HCT116 (cell line): ENCODE data around the gene TRIL. TPM values are rescaled to one million over a fixed set of nuclear protein-coding genes. Genes with fewer than 3 reads are reported as not detected.

Experiments used
- ATAC-seq: fragments of 200-7000 bp; cut with Tn5 transposase; 2 replicates; pipeline ENCODE4 v1.9.1; 2020; ENCODE audit warnings: mild to moderate bottlenecking, moderate library complexity
- BruUV-seq: library from RNA; stranded (reverse); fragments of 400-500 nt; replicated peaks from 2 replicates; lab custom pipeline; 2021; lab: Mats Ljungman, UMichigan
- CTCF ChIA-PET: fragments of 300-600 bp; sonication (Branson Sonifier 250); formaldehyde crosslinking; loops from one replicate; lab custom pipeline; 2021; ENCODE audit warnings: antibody characterized with exemption; lab: Charles Lee
- POLR2A ChIA-PET: fragments of 300-600, 350-600 bp; sonication (Branson Sonifier 250); formaldehyde crosslinking; loops from one replicate; lab custom pipeline; 2021; ENCODE audit warnings: antibody characterized with exemption; lab: Charles Lee
- RAD21 ChIA-PET, 2 experiments: fragments of 300-600 bp; sonication (Branson Sonifier 250); formaldehyde crosslinking; loops; one replicate each; lab custom pipeline; 2023; ENCODE audit warnings: low total read pairs in 2 of 2; ENCODE audit not compliant: uncharacterized antibody in 2 of 2, unreplicated experiment in 2 of 2, low non-redundant PET in 1 of 2; lab: Charles Lee
- DNase-seq: peaks from one replicate; pipeline ENCODE4 v3.0.0-alpha.2; 2010; ENCODE audit warnings: low read depth, low spot score
- H2AFZ ChIP-seq: fragments of 200-600 bp; shearing (Covaris generic), sonication (generic); 2 replicates; pipeline ENCODE4 v1.6.1; 2017; ENCODE audit warnings: low read depth, mixed run types, mixed read lengths, antibody characterized with exemption, low read length; ENCODE audit not compliant: poor library complexity, severe bottlenecking
- H3K27ac ChIP-seq: 2 replicates; pipeline ENCODE4 v1.5.1; 2012; ENCODE audit warnings: low read depth, low read length
- H3K27me3 ChIP-seq: fragments of 200-600 bp; sonication (generic); 2 replicates; pipeline ENCODE4 v1.6.1; 2016; ENCODE audit warnings: mixed run types, low read length, mixed read lengths; ENCODE audit not compliant: insufficient read depth
- H3K36me3 ChIP-seq, 2 experiments: fragments of 200-500 bp in 1 of 2; fragments of 200-600 bp in 1 of 2; sonication (Bioruptor generic) in 1 of 2; sonication (generic) in 1 of 2; 2 replicates each; pipeline versions ENCODE4 v1.5.1 to v1.6.1; 2014 to 2016; ENCODE audit warnings: low read length in 2 of 2, inconsistent platforms in 1 of 2, mixed read lengths in 1 of 2, mixed run types in 1 of 2; ENCODE audit not compliant: insufficient read depth in 2 of 2, control insufficient read depth in 1 of 2
- H3K4me1 ChIP-seq, 2 experiments: fragments of 200-600 bp in 1 of 2; sonication (generic) in 1 of 2; 2 replicates each; pipeline versions ENCODE4 v1.5.1 to v1.6.1; 2012 to 2017; ENCODE audit warnings: low read length in 2 of 2, inconsistent platforms in 1 of 2, mild to moderate bottlenecking in 1 of 2, mixed read lengths in 1 of 2, mixed run types in 1 of 2, moderate library complexity in 1 of 2; ENCODE audit not compliant: insufficient read depth in 2 of 2, control insufficient read depth in 1 of 2
- H3K4me2 ChIP-seq: fragments of 200-600 bp; sonication (generic); 2 replicates; pipeline ENCODE4 v1.6.1; 2017; ENCODE audit warnings: mixed run types, low read length, mixed read lengths
- H3K4me3 ChIP-seq, 2 experiments: fragments of 200-600 bp in 1 of 2; sonication (generic) in 1 of 2; replicated peaks in 1 of 2; 2 replicates each; pipeline ENCODE4 v1.5.1; 2011 to 2016; ENCODE audit warnings: low read length in 2 of 2, control low read depth in 1 of 2, low read depth in 1 of 2, mild to moderate bottlenecking in 1 of 2, mixed read lengths in 1 of 2, mixed run types in 1 of 2
- H3K79me2 ChIP-seq: fragments of 200-600 bp; sonication (generic); 2 replicates; pipeline ENCODE4 v1.6.1; 2017; ENCODE audit warnings: mild to moderate bottlenecking, mixed run types, low read length, moderate library complexity, mixed read lengths; ENCODE audit not compliant: insufficient read depth
- H3K9ac ChIP-seq: fragments of 200-600 bp; sonication (generic); 2 replicates; pipeline ENCODE4 v1.6.1; 2016; ENCODE audit warnings: low read length, mixed read lengths
- H3K9me2 ChIP-seq: fragments of 200-600 bp; sonication (generic), shearing (Covaris generic); 2 replicates; pipeline ENCODE4 v1.6.1; 2017; ENCODE audit warnings: mixed run types, mild to moderate bottlenecking, moderate library complexity; ENCODE audit not compliant: insufficient read depth
- H3K9me3 ChIP-seq, 2 experiments: fragments of 200-500 bp in 1 of 2; fragments of 200-600 bp in 1 of 2; sonication (Bioruptor generic) in 1 of 2; sonication (generic) in 1 of 2; 2 replicates each; pipeline ENCODE4 v1.6.1; 2014 to 2017; ENCODE audit warnings: low read length in 2 of 2, mixed read lengths in 2 of 2, inconsistent platforms in 1 of 2, low read depth in 1 of 2, mild to moderate bottlenecking in 1 of 2, mixed run types in 1 of 2, moderate library complexity in 1 of 2; ENCODE audit not compliant: control insufficient read depth in 1 of 2, insufficient read depth in 1 of 2
- H4K20me1 ChIP-seq: fragments of 200-600 bp; sonication (generic), shearing (Covaris generic); 2 replicates; pipeline ENCODE4 v1.6.1; 2017; ENCODE audit warnings: mixed run types, mild to moderate bottlenecking, moderate library complexity; ENCODE audit not compliant: insufficient read depth
- ATF3 ChIP-seq: IDR thresholded peaks from 2 replicates; pipeline ENCODE4 v1.6.1; 2012
- CBX3 ChIP-seq: IDR thresholded peaks from 2 replicates; pipeline ENCODE4 v1.6.1; 2012; ENCODE audit warnings: low read depth
- CEBPB ChIP-seq: IDR thresholded peaks from 2 replicates; pipeline ENCODE4 v1.6.1; 2012; ENCODE audit warnings: low read depth
- CTCF ChIP-seq, 3 experiments: fragments of 200-600 bp in 1 of 3; sonication (generic) in 1 of 3; IDR thresholded peaks in 2 of 3; conservative IDR thresholded peaks in 1 of 3; 2 replicates each; pipeline ENCODE4 v1.5.1; 2012 to 2017; ENCODE audit warnings: low read depth in 2 of 3, low read length in 2 of 3, antibody characterized with exemption in 1 of 3, borderline replicate concordance in 1 of 3, control low read depth in 1 of 3, mild to moderate bottlenecking in 1 of 3, mixed read lengths in 1 of 3, mixed run types in 1 of 3, moderate library complexity in 1 of 3; ENCODE audit not compliant: insufficient read depth in 1 of 3
- EGR1 ChIP-seq: IDR thresholded peaks from 2 replicates; pipeline ENCODE4 v1.6.1; 2012; ENCODE audit warnings: low read depth
- ELF1 ChIP-seq: IDR thresholded peaks from 2 replicates; pipeline ENCODE4 v1.6.1; 2012; ENCODE audit warnings: low read depth, borderline replicate concordance
- EZH2phosphoT487 ChIP-seq: fragments of 200-600 bp; IDR thresholded peaks from 2 replicates; pipeline ENCODE4 v1.6.1; 2018; ENCODE audit warnings: antibody characterized with exemption, borderline replicate concordance
- FOSL1 ChIP-seq: IDR thresholded peaks from 2 replicates; pipeline ENCODE4 v1.6.1; 2012; ENCODE audit warnings: low read depth
- JUND ChIP-seq: IDR thresholded peaks from 2 replicates; pipeline ENCODE4 v1.6.1; 2012
- MAX ChIP-seq: IDR thresholded peaks from 2 replicates; pipeline ENCODE4 v1.6.1; 2012
- POLR2A ChIP-seq: IDR thresholded peaks from 2 replicates; pipeline ENCODE4 v1.7.0; 2011; ENCODE audit warnings: borderline replicate concordance; ENCODE audit not compliant: insufficient read depth, insufficient read length; ENCODE audit errors: extremely low read depth
- RAD21 ChIP-seq: IDR thresholded peaks from 2 replicates; pipeline ENCODE4 v1.6.1; 2012; ENCODE audit warnings: low read depth, mild to moderate bottlenecking
- REST ChIP-seq: IDR thresholded peaks from 2 replicates; pipeline ENCODE4 v1.6.1; 2012; ENCODE audit warnings: low read depth
- SIN3A ChIP-seq: IDR thresholded peaks from 2 replicates; pipeline ENCODE4 v1.6.1; 2012; ENCODE audit warnings: low read depth
- YY1 ChIP-seq: IDR thresholded peaks from 2 replicates; pipeline ENCODE4 v1.6.1; 2011; ENCODE audit warnings: low read length, low read depth, moderate library complexity, mild to moderate bottlenecking; ENCODE audit not compliant: insufficient replicate concordance; ENCODE audit errors: extremely low read depth
- ZBTB33 ChIP-seq: IDR thresholded peaks from 2 replicates; pipeline ENCODE4 v1.6.1; 2011; ENCODE audit warnings: mild to moderate bottlenecking, low read length, moderate library complexity; ENCODE audit not compliant: insufficient replicate concordance; ENCODE audit errors: extremely low read depth
- ZFX ChIP-seq: fragments of 450-650 bp; IDR thresholded peaks from 2 replicates; pipeline ENCODE4 v1.6.1; 2017
- ZNF274 ChIP-seq: fragments of 200-500 bp; sonication (Bioruptor generic); IDR thresholded peaks from 2 replicates; pipeline ENCODE4 v1.6.1; 2014; ENCODE audit warnings: mild to moderate bottlenecking, low read depth, low read length, inconsistent platforms
- intact Hi-C: fragments of 100-400 bp; cut with micrococcal nuclease; formaldehyde crosslinking; loops from 2 replicates; pipeline ENCODE4 v1.10.0; 2022
- total RNA-seq: library from RNA; stranded (reverse); gene quantifications from one replicate; pipeline ENCODE4 v1.2.1, GENCODE V29; 2021; ENCODE audit not compliant: unreplicated experiment

TRIL gene
- total RNA-seq, 1 experiment from 2014 or later, result not detected

GRCh38 chr7:28904578-28905048 is 53.5 kb downstream of the TRIL start:
- no peaks in the 10 kb centered on the region for H4K20me1 ChIP-seq
- no peaks in the 10 kb centered on the region for H3K36me3 ChIP-seq
- no peak overlapping the region for H3K27ac ChIP-seq
- DNase-seq (no peak), ATAC-seq (no peak)
- no peak overlapping the region for H3K4me3 ChIP-seq
- H2AFZ ChIP-seq, result no peak overlapping the region
- no peak overlapping the region for H3K9ac ChIP-seq
- CTCF ChIA-PET, result no interaction called here
- BruUV-seq, result no TSS peak
- H3K79me2 ChIP-seq, result no peaks in the 10 kb centered on the region
- POLR2A ChIA-PET, result no interaction called here
- H3K4me2 ChIP-seq, result no peak overlapping the region
- TF ChIP-seq MAX (no peak), CEBPB (no peak), ZFX (no peak), ZNF274 (no peak), EZH2phosphoT487 (no peak), ELF1 (no peak), YY1 (no peak), SIN3A (no peak), REST (no peak), POLR2A (no peak), CTCF (IDR thresholded peaks at IDR 0.05 in 2 of 3, conservative IDR thresholded peaks at IDR 0.05 in 1 of 3; ENCODE audit: borderline replicate concordance in 1 of 3, insufficient read depth in 1 of 3, low read depth in 2 of 3, low read length in 2 of 3) (no peak), ZBTB33 (no peak), ATF3 (no peak), JUND (no peak), CBX3 (no peak), RAD21 (no peak), FOSL1 (no peak), EGR1 (no peak)
- no peaks in the 10 kb centered on the region; the same call in 1 of the 2 replicates for H3K27me3 ChIP-seq
- no peaks in the 10 kb centered on the region for H3K9me3 ChIP-seq
- H3K9me2 ChIP-seq, result no peaks in the 10 kb centered on the region
- H3K4me1 ChIP-seq, result no peaks in the 10 kb centered on the region
- intact Hi-C loops, result no loop called here
- RAD21 ChIA-PET, result no interaction called here
